ENCODE results near the gene NCF4.

GRCh38 chr22:36830601-36831000 lies 30.2 kb upstream of the NCF4 start:
- TF ChIP-seq CTCF (IDR thresholded peaks at IDR 0.05) (no peak), POLR2A (IDR thresholded peaks at IDR 0.05) (no peak)
